Femur (tissue), 1 donor: ENCODE results near the gene MYO9B.

Source experiments
- DNase-seq: peaks from one replicate; pipeline ENCODE4 v3.0.0-alpha.2; 2017

The MYO9B gene

DNA sequence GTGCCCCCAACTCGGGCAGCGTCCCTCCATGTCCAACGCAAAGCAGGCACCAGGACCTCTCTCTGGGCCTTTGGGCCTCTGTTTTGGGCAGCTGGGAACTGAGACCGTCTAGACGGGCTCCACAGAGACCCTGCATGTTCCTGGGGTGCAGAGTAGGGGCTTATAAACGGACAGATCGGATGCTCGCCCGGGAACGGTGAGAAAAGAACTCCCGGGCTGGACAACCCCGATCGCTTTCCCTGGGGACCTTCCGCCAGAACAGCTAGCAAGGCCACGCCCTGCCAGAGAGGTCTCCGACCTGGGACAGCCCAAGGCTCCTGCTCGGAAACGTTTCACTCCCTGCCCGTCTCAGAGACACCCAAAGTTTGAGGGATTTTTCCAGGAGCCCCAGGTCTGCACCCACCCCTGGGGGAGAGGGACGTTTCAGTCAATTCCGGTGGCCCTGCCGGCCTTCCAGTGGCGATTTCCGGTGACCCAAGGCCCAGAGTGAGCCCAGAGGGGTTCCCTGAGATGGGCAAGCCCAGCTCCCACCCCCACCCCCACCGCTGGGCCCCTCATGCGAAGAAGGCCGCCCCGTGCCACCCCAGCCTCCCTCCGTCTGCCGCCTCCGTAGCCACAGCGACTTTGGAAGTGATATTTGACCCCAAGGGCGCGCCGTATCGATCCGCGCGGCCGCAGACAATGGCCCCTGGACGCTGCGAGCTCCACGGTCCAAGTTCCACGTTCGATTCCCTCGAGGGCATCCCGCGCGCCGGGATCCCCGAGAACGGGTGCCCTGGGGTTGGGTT, 168.4 kb downstream of the MYO9B start:
- DNase-seq = peak; percentile 47

- DNase-seq = peak; percentile 44
Measured at GRCh38 chr19:17244618-17245534, 169.3 kb downstream of the MYO9B start.

GRCh38 chr19:17245535-17245984, 170.0 kb downstream of the MYO9B start, which contains the start of gene NR2F6:
Gene NR2F6 (minus strand): TSS chr19:17245919. CDS start chr19:17245220, 699 bp downstream.
- DNase-seq = no peak

GRCh38 chr19:17246681-17247425, 171.3 kb downstream of the MYO9B start:
- peak; percentile 75 for DNase-seq

DNA sequence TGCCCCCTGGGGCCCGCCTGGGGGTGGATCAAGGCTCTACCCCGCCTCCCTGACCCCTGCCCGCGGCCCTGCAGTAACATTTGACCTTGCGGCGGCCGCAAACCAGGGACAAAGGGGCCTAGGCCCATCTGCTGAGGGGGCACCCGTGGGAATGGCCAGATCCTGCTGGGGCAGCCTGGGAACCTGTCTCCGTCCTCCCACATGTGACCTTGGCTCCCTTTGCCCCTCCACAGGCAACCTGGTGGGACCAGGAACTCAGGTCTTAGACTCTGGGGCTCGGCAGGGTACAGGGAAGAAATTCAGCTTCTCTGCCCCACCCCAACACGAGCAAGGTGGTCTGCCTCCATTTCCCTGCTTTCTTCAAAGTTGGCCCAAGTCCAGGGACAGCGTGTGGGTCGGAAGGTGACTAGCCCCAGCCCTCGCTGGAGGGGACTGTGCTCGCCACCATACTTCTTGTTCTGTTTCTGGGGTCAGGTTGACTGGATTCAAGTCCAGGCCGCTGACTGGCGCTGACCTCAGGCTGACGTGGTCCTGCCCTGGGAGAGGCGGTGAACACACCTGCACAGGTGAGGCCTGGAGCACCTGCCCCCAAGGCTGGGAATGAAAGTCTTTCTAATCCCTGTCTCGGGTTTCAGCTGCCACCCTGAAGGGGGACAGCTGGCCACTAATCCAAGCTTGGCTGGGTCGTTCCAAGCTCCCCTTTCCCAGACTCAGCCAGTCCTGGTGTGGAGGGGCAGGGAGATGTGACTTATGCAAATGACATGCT, 172.6 kb downstream of the MYO9B start:
- DNase-seq = peak; percentile 35

DNA sequence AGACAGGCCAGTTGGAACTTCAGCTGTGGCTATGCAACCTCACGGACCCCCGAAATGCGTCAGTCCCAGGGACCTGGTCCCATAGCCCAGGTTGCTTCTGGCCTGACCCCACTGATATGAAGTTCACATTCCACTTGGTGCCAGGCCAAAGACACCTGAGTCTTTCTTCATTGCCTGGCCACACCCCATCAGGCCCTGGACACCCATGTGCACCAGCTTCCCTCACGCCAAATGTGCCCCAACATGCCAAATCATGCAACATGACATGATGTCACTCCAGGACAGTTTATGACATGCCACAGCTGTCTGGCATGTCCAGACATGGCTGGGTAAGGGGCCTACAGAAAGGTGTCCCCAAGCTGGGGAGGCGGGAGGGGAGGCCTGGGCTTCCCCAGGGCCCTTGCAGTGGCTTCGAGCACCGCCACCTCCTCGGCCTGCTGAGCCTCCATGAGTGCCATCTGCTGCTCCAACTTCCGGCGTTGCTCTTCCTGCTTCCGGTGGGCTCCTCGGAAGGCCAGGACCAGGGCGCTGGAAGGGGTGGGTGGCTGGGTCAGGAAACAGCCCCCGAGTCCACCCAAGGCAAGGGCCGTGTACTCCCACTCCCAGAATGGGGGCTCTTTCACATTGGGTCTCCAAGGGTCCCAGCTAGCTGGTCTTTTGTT, 174.4 kb downstream of the MYO9B start:
- no peak for DNase-seq

GRCh38 chr19:17254636-17255035, 179.1 kb downstream of the MYO9B start:
- no peak for DNase-seq

DNA sequence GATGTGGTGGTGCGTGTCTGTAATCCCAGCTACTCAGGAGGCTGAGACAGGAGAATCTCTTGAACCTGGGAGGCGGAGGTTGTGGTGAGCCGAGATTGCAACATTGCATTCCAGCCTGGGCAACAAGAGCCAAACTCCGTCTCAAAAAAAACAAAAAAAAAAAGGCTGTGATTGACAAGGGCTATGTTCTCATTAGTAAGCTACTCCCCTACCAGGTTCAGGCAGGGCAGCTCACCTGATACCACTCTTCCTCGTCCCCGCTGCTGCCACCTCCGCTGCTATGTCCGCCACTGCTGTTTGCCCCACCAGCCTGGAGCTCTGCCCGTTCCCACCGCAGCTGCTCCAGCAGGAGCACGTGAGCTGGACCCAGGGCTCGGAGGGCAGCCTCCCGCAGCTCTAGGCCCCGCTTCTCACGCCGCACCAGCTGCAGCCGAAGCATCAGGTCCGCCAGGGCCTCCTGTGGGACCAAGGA, 179.6 kb downstream of the MYO9B start:
- no peak for DNase-seq

GRCh38 chr19:17256130-17256529, 180.6 kb downstream of the MYO9B start:
- no peak for DNase-seq

DNA sequence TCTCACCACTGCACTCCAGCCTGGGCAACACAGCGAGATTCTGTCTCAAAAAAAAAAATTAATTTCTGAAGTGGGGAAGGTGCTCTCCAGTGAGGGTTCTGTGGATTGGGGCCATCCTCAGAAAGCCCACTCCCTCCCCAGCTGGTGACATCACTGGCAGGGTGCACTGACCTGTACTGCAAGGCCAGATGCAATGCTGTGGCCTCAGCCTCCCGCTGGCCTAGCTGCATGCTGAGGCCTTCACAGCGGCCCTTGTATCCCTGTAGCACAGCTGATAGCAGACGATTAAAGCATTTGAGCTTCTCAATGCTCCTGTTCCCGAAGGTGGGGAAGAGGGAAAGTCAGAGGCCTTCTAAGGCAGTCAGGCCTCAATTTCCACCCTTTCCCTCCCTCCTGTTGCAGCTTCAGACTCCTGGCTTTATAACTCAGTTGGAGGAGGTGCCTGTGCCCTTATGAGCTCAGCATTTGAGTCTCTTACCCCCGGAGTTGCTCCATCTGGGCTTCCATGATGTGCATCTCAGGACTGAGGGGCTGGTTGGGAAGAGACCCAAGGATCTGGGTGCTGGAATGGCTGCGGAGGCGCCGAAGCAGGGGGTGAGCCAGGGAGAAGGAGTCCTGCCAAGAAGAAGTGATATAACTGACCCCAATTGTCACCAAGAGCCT, 183.7 kb downstream of the MYO9B start:
- no peak for DNase-seq

- no peak for DNase-seq
Measured at GRCh38 chr19:17259934-17260333, 184.4 kb downstream of the MYO9B start.

GRCh38 chr19:17260842-17261325, 185.3 kb downstream of the MYO9B start:
- peak; percentile 72 for DNase-seq

DNA sequence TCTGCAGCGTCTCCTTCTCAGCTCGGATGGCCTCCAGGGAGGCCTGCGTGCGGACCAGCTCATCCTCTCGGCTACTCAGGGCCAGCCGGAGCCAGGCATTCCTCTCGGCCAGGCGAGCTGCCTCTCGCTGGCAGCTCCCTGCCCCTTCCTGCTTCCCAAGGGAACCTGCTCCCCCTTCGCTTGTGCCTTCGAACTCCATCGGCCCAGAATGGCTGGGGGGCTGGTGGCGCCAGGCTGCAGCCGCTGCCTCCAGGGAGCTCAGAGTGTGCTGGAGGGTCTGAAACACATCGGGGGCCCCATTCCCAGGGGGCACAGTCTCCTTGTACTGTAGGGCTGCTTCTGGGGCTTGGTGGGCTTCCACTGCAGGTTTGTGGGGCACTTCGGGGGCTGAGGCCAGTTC, 187.0 kb downstream of the MYO9B start:
- DNase-seq = no peak
